Measurements from ENCODE around the gene TRIM26.

TRIM26 gene

GRCh38 chr6:30155520-30156261, 57.5 kb downstream of the TRIM26 start:
- ATAC-seq = no peak
- H3K4me1 Mint-ChIP-seq = peaks cover 10% of the 10 kb centered on the region
- H3K27me3 Mint-ChIP-seq = peaks cover 27% of the 10 kb centered on the region
- H3K9me3 Mint-ChIP-seq = no peaks in the 10 kb centered on the region
- H3K36me3 Mint-ChIP-seq = no peaks in the 10 kb centered on the region
- no peak overlapping the region for H3K4me3 Mint-ChIP-seq
- no peak overlapping the region for H3K27ac Mint-ChIP-seq

DNA sequence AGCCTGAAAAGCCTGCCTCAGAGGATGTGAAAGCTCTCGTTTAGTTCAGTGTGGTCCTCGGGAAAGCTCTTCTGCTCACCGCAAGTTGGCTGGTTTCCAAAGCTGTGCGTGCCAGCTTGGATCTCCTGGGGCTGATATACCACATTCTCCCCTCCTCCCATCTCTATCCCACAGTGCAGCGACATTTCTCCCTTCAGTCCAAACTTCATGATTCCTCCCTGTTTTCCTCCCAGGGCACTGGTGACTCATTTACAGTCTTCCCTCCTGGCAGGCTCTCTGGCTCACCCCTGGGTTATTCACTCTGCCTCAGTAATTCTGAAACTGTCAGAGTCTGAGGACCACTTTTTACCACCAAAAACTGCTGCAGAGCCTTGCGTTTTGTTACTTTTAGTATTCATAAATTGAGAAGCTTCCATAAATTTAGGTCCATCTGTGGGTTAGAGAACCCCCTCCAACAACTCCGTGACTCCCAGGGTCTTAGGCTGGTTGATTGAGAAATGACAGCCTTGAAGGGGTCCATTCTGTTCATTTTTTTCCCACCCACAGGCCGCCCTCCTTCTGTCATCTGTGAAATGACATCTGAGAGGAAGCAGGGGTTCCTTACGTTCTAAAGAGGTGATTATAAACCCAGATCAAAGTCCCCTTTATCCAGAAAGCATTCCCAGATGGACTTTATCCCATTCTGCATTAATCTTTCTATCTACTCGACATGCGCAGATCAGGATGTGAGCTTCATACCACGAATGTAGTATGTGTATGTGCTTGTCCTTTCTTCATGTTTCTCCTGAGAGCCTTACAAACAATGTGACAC, 58.3 kb downstream of the TRIM26 start:
- Mint-ChIP-seq H3K4me1 (peaks cover 10% of the 10 kb centered on the region), H3K4me3 (no peak overlapping the region), H3K36me3 (no peaks in the 10 kb centered on the region), H3K9me3 (no peaks in the 10 kb centered on the region), H3K27ac (no peak overlapping the region), H3K27me3 (peaks cover 35% of the 10 kb centered on the region)
- no peak for ATAC-seq

DNA sequence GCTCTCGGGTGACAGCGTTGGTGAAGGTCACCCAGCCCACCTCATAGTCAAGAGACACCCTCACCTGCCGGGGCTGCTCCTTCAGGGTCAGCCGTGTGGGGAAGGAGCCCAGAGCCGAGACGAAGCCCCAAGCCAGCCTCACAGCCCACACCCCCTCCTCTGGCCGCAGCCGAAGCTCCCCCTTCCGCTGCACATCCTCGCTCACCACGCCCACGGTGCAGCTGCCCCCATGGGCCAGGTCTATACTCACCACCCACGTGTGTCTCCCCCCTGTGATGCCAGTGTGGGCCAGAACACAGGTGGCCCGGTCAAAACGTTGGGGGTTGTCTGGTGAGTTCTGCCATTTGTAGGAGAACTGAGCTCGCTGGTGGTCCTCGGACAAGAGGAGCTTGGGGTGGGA, 59.1 kb downstream of the TRIM26 start:
- no peak for ATAC-seq
- Mint-ChIP-seq H3K9me3 (no peaks in the 10 kb centered on the region), H3K4me3 (no peak overlapping the region), H3K27ac (no peak overlapping the region), H3K36me3 (no peaks in the 10 kb centered on the region), H3K27me3 (peaks cover 37% of the 10 kb centered on the region), H3K4me1 (peaks cover 10% of the 10 kb centered on the region)

DNA sequence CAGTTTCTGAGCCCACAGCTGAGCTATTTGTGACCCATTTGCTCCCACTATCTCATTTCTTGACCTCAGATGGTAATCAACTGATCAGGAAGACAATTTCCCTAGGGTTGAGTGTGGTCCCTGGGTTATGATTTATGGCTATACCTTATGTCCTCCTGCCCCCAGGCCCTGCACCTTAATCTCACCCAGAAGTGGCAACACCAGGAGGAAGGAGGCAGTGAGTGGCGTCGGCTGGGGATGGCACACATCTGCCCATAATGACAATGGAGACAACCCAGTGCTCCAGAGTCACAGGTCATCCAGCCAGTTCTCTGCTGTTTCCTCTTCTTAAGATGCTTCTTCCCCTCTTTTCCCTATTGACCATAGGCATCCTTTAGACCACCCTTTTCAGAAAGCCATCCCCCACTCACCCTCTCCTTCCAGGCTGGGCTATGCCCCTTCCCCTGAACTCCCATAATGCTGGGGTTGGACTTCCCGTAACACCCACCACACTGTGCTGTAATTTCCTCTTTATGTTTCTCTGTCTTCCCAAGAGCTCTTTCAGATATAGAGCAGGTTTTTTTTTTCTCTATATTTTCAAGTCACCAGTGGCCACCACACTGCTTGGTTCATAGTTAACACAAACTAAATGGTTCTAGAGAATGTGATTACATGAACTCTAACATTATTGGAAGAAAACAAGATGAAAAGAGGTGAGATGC, 60.1 kb downstream of the TRIM26 start:
- Mint-ChIP-seq H3K36me3 (no peaks in the 10 kb centered on the region), H3K4me1 (peaks cover 2% of the 10 kb centered on the region), H3K9me3 (no peaks in the 10 kb centered on the region), H3K27me3 (peaks cover 46% of the 10 kb centered on the region), H3K27ac (no peak overlapping the region), H3K4me3 (no peak overlapping the region)
- no peak for ATAC-seq

DNA sequence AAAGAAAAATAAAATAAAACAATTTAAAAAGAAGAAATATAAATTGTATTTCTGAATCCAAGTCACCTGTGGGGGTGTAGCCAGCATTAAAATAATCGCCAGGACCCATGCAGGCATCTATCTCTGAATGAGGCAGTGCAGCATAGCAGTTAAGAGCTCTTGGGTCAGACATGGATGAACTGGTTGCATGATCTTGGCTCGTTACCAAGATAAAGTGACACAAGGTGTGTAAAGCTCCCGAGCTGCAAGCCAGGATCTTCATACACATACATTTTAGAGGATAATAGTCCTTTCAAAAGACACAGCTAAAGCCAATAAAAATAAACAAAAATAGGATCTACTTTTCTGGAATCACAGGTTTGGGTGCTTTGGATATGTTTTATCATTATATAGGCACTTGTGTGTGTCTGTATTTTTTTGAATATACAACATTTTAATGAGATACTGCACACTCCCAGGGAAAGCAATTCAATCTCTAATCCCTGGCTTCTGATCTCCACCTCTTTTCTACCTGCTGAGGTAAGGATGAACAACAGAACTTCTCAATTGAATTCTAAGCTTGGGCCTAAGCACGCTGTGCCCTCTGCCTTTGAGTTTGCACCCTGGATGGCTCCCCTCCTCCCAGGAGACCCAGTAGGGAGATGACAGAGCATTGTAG, 61.1 kb downstream of the TRIM26 start:
- no peak overlapping the region for H3K27ac Mint-ChIP-seq
- H3K27me3 Mint-ChIP-seq = peaks cover 53% of the 10 kb centered on the region
- no peaks in the 10 kb centered on the region for H3K36me3 Mint-ChIP-seq
- H3K9me3 Mint-ChIP-seq = no peaks in the 10 kb centered on the region
- H3K4me1 Mint-ChIP-seq = no peaks in the 10 kb centered on the region
- ATAC-seq = no peak
- H3K4me3 Mint-ChIP-seq = no peak overlapping the region

- H3K4me1 Mint-ChIP-seq = no peaks in the 10 kb centered on the region
- peaks cover 56% of the 10 kb centered on the region for H3K27me3 Mint-ChIP-seq
- H3K27ac Mint-ChIP-seq = no peak overlapping the region
- H3K36me3 Mint-ChIP-seq = no peaks in the 10 kb centered on the region
- no peak for ATAC-seq
- H3K9me3 Mint-ChIP-seq = no peaks in the 10 kb centered on the region
- no peak overlapping the region for H3K4me3 Mint-ChIP-seq
Measured at GRCh38 chr6:30151580-30151979, 61.6 kb downstream of the TRIM26 start.

- no peaks in the 10 kb centered on the region for H3K4me1 Mint-ChIP-seq
- H3K27ac Mint-ChIP-seq = no peak overlapping the region
- no peak for ATAC-seq
- no peaks in the 10 kb centered on the region for H3K9me3 Mint-ChIP-seq
- no peaks in the 10 kb centered on the region for H3K36me3 Mint-ChIP-seq
- H3K4me3 Mint-ChIP-seq = no peak overlapping the region
- H3K27me3 Mint-ChIP-seq = peaks cover 58% of the 10 kb centered on the region
Measured at GRCh38 chr6:30150671-30151395, 62.4 kb downstream of the TRIM26 start.

DNA sequence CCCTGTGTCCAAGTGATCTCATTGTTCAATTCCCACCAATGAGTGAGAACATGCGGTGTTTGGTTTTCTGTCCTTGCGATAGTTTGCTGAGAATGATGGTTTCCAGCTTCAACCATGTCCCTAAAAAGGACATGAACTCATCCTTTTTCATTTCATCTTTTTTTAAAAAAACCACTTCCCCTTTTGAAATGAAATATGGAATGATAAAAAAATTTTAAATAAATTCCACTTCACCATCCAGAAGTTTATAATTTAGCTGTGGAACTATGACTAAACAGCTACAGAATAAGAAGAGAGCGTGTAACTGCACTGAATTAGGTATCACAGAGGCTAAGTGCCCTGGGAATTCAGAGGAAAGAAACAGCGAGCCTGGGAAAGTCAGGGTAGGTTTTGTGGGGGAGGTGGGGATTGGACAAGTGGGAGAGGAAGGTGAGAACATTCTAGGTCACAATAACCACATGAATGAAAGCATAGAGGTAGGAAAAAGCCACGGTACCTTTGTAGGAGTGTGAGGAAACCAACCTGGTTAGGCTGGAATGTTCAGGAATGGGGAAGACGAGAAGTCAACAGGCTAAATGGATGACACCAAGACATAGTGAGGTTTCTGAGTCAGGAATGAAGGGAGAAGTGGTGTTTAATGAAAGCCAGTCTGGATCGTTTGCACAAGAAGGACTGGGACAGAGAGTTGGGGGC, 63.2 kb downstream of the TRIM26 start:
- no peak for ATAC-seq
- H3K27me3 Mint-ChIP-seq = peaks cover 62% of the 10 kb centered on the region
- no peaks in the 10 kb centered on the region for H3K9me3 Mint-ChIP-seq
- H3K36me3 Mint-ChIP-seq = no peaks in the 10 kb centered on the region
- H3K4me3 Mint-ChIP-seq = no peak overlapping the region
- no peaks in the 10 kb centered on the region for H3K4me1 Mint-ChIP-seq
- H3K27ac Mint-ChIP-seq = no peak overlapping the region

DNA sequence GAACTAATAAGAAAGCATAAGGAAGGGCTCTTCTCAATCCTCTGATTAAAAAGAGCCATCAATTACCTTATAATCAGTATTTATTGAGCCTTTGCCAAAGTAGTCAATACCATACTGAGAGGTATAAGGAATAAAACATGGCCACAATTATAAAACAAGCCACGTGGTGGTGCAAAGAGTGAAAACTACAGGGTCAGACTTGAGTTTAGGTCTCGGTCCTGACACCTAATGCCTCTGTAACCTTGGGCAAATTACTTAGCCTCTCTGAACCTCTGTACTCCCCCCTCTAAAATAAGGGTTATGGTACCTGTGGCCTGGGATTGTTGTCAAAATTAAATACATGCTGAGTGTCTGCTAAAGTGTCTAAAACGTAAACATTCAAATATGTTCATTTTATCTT, 64.0 kb downstream of the TRIM26 start:
- no peak overlapping the region for H3K27ac Mint-ChIP-seq
- H3K4me3 Mint-ChIP-seq = no peak overlapping the region
- no peaks in the 10 kb centered on the region for H3K9me3 Mint-ChIP-seq
- no peaks in the 10 kb centered on the region for H3K4me1 Mint-ChIP-seq
- peaks cover 62% of the 10 kb centered on the region for H3K27me3 Mint-ChIP-seq
- H3K36me3 Mint-ChIP-seq = no peaks in the 10 kb centered on the region
- ATAC-seq = no peak

- Mint-ChIP-seq H3K9me3 (no peaks in the 10 kb centered on the region), H3K4me3 (no peak overlapping the region), H3K4me1 (no peaks in the 10 kb centered on the region), H3K27me3 (peaks cover 56% of the 10 kb centered on the region), H3K27ac (no peak overlapping the region), H3K36me3 (no peaks in the 10 kb centered on the region)
- no peak for ATAC-seq
Measured at GRCh38 chr6:30147096-30147495, 66.1 kb downstream of the TRIM26 start.

DNA sequence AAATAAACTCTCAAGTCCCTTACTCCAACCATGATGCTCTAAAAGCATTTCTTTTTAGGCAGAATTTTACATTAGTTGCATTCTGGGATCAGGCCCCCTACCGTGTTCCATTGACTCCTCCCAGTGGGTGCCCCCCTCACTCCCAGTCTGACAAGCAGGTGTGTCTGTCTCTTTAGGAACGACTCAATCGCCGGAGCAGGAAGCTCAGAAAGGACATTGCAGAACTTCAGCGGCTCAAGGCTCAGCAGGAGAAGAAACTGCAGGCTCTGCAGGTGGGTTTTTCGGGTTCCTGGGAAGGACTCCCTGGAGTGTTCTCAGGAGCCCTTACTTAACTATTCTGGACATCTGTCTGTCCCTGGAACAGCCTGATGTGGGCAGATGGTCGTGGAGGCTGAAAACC, 67.4 kb downstream of the TRIM26 start:
- Mint-ChIP-seq H3K36me3 (no peaks in the 10 kb centered on the region), H3K27me3 (peaks cover 68% of the 10 kb centered on the region), H3K4me1 (no peaks in the 10 kb centered on the region), H3K4me3 (no peak overlapping the region), H3K27ac (no peak overlapping the region), H3K9me3 (no peaks in the 10 kb centered on the region)
- ATAC-seq = no peak

- ATAC-seq = no peak
- Mint-ChIP-seq H3K27ac (no peak overlapping the region), H3K27me3 (peaks cover 68% of the 10 kb centered on the region)
Measured at GRCh38 chr6:30144811-30145210, 68.4 kb downstream of the TRIM26 start.

DNA sequence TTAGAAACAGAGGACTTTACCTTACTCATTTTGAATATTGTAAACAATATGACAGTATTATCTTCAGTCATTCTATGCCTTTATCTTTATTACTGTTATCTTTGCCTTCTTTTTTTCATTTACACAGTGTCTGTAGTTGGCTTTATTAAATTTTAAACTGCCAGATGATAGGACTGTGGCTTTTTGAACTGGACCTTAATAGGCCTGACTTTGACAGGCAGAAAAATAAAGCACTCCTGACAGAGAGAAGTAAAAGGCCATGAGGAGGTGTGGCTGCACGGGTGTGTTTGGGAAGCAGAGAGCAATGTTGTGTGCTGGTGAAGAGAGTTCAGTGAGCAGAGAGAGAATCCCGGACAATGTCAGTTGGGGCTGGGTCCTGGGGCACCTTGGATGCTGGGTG, 69.4 kb downstream of the TRIM26 start:
- no peak for ATAC-seq
- Mint-ChIP-seq H3K36me3 (no peaks in the 10 kb centered on the region), H3K4me1 (no peaks in the 10 kb centered on the region), H3K9me3 (no peaks in the 10 kb centered on the region), H3K27me3 (peaks cover 66% of the 10 kb centered on the region), H3K27ac (no peak overlapping the region), H3K4me3 (no peak overlapping the region)

More at GRCh38 chr6:30144811-30145210, 68.4 kb downstream of the TRIM26 start:
- Mint-ChIP-seq H3K4me1 (no peaks in the 10 kb centered on the region), H3K4me3 (no peak overlapping the region), H3K36me3 (no peaks in the 10 kb centered on the region), H3K9me3 (no peaks in the 10 kb centered on the region)

- no peak for ATAC-seq
- no peaks in the 10 kb centered on the region for H3K4me1 Mint-ChIP-seq
- peaks cover 61% of the 10 kb centered on the region for H3K27me3 Mint-ChIP-seq
- H3K36me3 Mint-ChIP-seq = no peaks in the 10 kb centered on the region
- no peaks in the 10 kb centered on the region for H3K9me3 Mint-ChIP-seq
- H3K27ac Mint-ChIP-seq = no peak overlapping the region
- no peak overlapping the region for H3K4me3 Mint-ChIP-seq
Measured at GRCh38 chr6:30142665-30143064, 70.5 kb downstream of the TRIM26 start.

Data from stimulated activated memory B cell treated with anti-CD40 and anti-IgM and Interleukin-4, amounts not matched to agents 10 μg/mL and 1 μg/mL and 100 μg/mL, for 72 hours (primary cell).